ENCODE results near the gene ZNF324. TPM values are rescaled to one million over a fixed set of nuclear protein-coding genes. Genes with fewer than 3 reads are reported as not detected.

ZNF324 gene
- total RNA-seq, 1 donor from 2014 or later = 13.1 TPM

DNA sequence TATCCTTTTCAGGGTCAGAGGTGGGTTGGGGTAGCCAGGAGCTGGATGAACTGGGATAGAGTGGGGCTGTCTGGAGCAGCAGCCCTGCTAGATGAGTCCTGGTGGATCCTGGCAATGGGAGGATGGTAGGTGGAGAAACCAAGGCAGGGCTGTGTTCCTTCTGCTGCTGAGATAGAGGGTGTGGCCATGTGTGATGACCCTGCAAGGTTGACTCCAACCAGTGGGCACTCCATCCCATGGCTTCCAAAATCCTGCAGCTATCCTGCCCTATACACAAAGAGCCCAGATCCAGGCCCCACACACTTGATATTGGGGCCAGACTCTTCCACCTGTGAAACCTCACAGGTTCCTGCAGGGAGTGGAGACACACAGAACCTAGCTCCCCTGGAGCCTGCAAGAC lies 6.9 kb downstream of the ZNF324 start:
- TF ChIP-seq, protein P1, sequence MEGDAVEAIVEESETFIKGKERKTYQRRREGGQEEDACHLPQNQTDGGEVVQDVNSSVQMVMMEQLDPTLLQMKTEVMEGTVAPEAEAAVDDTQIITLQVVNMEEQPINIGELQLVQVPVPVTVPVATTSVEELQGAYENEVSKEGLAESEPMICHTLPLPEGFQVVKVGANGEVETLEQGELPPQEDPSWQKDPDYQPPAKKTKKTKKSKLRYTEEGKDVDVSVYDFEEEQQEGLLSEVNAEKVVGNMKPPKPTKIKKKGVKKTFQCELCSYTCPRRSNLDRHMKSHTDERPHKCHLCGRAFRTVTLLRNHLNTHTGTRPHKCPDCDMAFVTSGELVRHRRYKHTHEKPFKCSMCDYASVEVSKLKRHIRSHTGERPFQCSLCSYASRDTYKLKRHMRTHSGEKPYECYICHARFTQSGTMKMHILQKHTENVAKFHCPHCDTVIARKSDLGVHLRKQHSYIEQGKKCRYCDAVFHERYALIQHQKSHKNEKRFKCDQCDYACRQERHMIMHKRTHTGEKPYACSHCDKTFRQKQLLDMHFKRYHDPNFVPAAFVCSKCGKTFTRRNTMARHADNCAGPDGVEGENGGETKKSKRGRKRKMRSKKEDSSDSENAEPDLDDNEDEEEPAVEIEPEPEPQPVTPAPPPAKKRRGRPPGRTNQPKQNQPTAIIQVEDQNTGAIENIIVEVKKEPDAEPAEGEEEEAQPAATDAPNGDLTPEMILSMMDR (IDR thresholded peaks at IDR 0.05) = no peak
- POLR2A ChIA-PET = no interaction called here
- Mint-ChIP-seq H3K27me3 (no peaks in the 10 kb centered on the region), H3K36me3 (ENCODE audit: low read depth) (peaks cover 29% of the 10 kb centered on the region), H3K27ac (peak overlapping the region; percentile 56), H3K9me3 (no peaks in the 10 kb centered on the region), H3K4me3 (no peak overlapping the region), H3K4me1 (peaks cover 23% of the 10 kb centered on the region)
- ATAC-seq (ENCODE audit: low read depth) (no peak), DNase-seq (no peak)
- CTCF ChIA-PET = no interaction called here
- intact Hi-C loops (cut with micrococcal nuclease) = no loop called here

DNA sequence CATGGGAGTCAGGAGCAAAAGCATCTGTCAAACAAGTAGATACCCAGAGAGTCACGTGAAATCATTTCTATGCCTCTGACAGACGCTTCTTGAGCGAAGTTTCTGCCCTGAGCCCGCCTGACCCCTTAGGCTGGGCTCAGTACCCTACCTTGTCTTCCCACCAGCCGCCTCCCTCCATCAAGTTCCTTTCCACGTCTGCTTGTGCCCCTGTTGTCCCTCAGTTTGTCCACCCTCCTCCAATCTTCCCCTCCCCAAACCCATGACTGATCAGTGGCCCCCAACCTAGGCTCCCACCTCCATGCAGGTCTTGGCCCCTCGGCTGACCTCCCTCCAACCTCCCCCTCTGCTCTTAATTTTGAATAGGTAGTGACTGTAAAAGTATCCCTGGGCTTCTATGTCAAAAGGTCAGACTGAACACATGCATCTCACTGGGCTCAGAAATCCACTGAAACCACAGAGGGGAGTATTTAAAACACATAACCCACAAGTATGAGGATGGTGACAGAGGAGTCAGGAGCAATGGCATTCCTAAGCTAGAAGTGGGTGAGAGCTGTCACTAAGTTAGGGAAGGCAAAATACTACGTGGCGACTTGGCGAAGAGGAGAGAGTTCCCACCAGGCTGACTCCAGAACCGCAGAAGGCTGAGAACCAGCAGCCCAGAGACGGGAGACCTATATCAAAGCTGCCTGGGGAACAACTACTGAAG lies 7.6 kb downstream of the ZNF324 start:
- ATAC-seq (ENCODE audit: low read depth) (no peak), DNase-seq (no peak)
- ChIA-PET CTCF (no interaction called here), POLR2A (interaction anchor here (1.5 to 1.7 kb wide), 4 partner anchors 81 to 148 kb away, joined by 3 to 8 read pairs (median 4); partner anchors contain the start of genes CHMP2A, ZNF497 and ZSCAN22)
- H3K36me3 Mint-ChIP-seq (ENCODE audit: low read depth) = peaks cover 33% of the 10 kb centered on the region
- no peaks in the 10 kb centered on the region for H3K27me3 Mint-ChIP-seq
- intact Hi-C loops (cut with micrococcal nuclease) = no loop called here
- H3K9me3 Mint-ChIP-seq = no peaks in the 10 kb centered on the region
- peak overlapping the region; percentile 56 for H3K27ac Mint-ChIP-seq
- TF ChIP-seq, protein P1 (IDR thresholded peaks at IDR 0.05) = no peak
- peaks cover 20% of the 10 kb centered on the region for H3K4me1 Mint-ChIP-seq
- H3K4me3 Mint-ChIP-seq = peak overlapping the region; percentile 42

DNA sequence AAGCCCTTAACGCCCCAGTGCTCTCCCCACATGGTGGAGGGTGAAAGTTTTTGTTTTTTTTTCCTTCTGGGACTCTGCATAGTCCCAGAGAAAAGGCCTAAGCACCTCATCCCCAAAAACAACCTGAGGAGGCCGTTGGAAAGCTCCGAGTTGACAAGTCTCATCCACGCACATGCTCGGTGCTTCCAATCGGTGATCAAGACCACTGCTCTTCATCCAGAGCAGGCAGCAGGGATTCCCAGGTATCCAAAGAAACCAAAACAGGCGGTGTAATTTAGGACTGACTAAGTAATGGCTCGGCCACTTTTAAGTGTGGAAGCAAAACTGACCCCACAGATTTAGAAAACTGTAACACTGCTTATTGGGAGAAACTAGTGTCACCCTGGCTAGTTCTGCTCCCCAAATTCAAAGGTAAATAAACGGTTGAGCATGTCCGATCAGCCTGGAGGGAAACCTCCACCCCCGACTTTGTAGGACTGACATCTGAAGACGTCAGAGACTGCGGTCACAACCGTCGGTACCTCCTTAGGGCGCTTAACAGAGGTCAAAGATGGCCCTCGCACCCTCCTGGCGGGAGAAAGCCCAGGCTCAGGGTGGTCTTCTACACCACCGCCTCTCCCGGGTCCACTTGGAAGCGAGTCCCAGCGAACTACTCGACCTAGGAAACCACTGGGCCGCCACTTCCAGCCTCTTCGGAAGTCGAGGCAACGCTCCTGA lies 8.3 kb downstream of the ZNF324 start:
- ATAC-seq (ENCODE audit: low read depth) (peak; percentile 0), DNase-seq (no peak)
- Mint-ChIP-seq H3K9me3 (no peaks in the 10 kb centered on the region), H3K4me1 (peaks cover 20% of the 10 kb centered on the region), H3K4me3 (peak overlapping the region; percentile 94), H3K36me3 (ENCODE audit: low read depth) (peaks cover 31% of the 10 kb centered on the region), H3K27me3 (no peaks in the 10 kb centered on the region), H3K27ac (peak overlapping the region; percentile 95)
- intact Hi-C loops (cut with micrococcal nuclease) = loop anchor here (1.0 to 5.0 kb wide), 5 partner anchors 9 to 74 kb away; partner anchors contain the start of genes TRIM28, ZBTB45 and ZNF132
- TF ChIP-seq, protein P1 (IDR thresholded peaks at IDR 0.05) = no peak
- ChIA-PET CTCF (no interaction called here), POLR2A (interaction anchor here (0.5 to 2.6 kb wide), 12 partner anchors 10 to 1370 kb away, joined by 3 to 17 read pairs (median 4); partner anchors contain the start of genes CHMP2A, ZBTB45, ZNF132 and ZNF497)

DNA sequence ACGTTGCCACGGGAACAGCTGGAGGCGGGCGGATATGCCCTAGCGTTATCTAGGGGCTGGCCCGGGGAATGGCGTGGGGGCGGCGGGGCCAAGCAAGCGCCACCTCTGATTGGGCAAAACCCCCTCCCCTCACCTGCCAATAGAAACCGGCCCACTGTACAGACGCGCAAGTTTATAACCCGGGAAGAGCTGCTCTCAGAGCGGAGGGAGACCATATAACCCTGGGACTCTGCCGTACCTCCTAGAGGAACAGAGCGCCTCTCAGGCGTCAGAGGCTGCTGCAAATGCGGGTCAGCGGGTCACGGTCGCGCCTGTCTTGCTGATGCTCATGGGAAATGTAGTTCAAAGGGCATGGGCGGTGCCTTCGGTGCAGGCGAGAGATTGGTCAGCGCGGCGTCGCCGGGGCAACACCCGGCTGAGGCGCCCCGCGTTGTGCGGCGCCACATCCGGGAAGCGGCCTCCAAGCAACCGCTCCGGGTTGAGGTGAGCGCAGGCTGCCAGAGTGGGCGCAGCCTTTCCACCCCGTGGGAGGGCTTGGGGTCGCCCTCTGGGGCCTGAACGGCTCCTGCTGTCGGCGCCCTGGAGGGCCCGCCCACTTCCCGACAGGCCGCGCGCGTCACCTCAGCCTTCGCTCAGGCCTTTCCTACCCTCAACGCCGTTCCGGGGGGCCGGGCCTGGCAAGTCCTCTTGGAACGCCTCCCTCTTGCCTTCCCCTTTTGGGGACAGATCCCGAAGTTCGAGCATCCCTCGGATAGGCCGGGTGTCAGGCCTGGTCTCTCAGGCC lies 9.0 kb downstream of the ZNF324 start, which contains the start of gene ZNF446:
Gene ZNF446, plus strand, starts transcription at position 639 of the 784 bp plus-strand sequence. CDS start 867 bp downstream, outside the sequence.
- peaks cover 20% of the 10 kb centered on the region for H3K4me1 Mint-ChIP-seq
- peak within 1 kb of the TSS; percentile 95 for H3K27ac Mint-ChIP-seq
- ChIA-PET POLR2A (interaction anchor here (0.5 to 2.6 kb wide), 13 partner anchors 11 to 1371 kb away, joined by 3 to 17 read pairs (median 4); partner anchors contain the start of genes CHMP2A, ZBTB45, ZNF132 and ZNF497), CTCF (interaction anchor here (0.8 kb wide), 1 partner anchor 44 kb away, joined by 3 read pairs; the partner anchor contains the start of gene ZBTB45)
- peaks cover 24% of the 10 kb centered on the region for H3K36me3 Mint-ChIP-seq (ENCODE audit: low read depth)
- TF ChIP-seq, protein P1 (IDR thresholded peaks at IDR 0.05) = no peak
- intact Hi-C loops (cut with micrococcal nuclease) = loop anchor here (1.0 to 5.0 kb wide), 12 partner anchors 10 to 149 kb away; partner anchors contain the start of genes MZF1, TRIM28, ZBTB45 and ZNF132
- peak; percentile 91 for DNase-seq
- ATAC-seq (ENCODE audit: low read depth) = peak; percentile 88
- no peaks in the 10 kb centered on the region for H3K27me3 Mint-ChIP-seq
- H3K9me3 Mint-ChIP-seq = no peaks in the 10 kb centered on the region
- peak within 1 kb of the TSS; percentile 94 for H3K4me3 Mint-ChIP-seq

All from activated B cell treated with CpG ODN at 0.5 μM for 24 hours (primary cell).